Bronchial epithelial cell (primary cell): ENCODE results near the gene ELOVL5. TPM values are rescaled to one million over a fixed set of nuclear protein-coding genes. Genes with fewer than 3 reads are reported as not detected.
A peak's percentile ranks its signal among the peaks of the same experiment; 100 is the strongest.

Experiments
- DNase-seq: peaks from one replicate; pipeline ENCODE4 v3.0.0-alpha.2; 2010; ENCODE audit warnings: low read depth
- FAIRE-seq: peaks from 2 replicates; lab custom pipeline; 2011; peaks lifted over from hg19 to GRCh38; lab: Jason Lieb, UNC
- H3K27me3 ChIP-seq: 2 replicates; pipeline ENCODE4 v1.5.1; 2011; ENCODE audit warnings: low read length; ENCODE audit not compliant: control insufficient read depth, insufficient read depth
- H3K36me3 ChIP-seq: 2 replicates; pipeline ENCODE4 v1.5.1; 2011; ENCODE audit warnings: low read length; ENCODE audit not compliant: control insufficient read depth, insufficient read depth
- H3K4me3 ChIP-seq: 2 replicates; pipeline ENCODE4 v1.5.1; 2011; ENCODE audit warnings: mild to moderate bottlenecking, low read depth, low read length, control low read depth
- CTCF ChIP-seq: IDR thresholded peaks from 2 replicates; pipeline ENCODE4 v1.5.1; 2011; ENCODE audit warnings: mild to moderate bottlenecking, moderate library complexity, low read length, control low read depth, inconsistent platforms; ENCODE audit not compliant: insufficient read depth, severe bottlenecking
- total RNA-seq: library from RNA; depleted of rRNA; stranded (reverse); fragments of >200 nt; gene quantifications from 2 replicates; pipeline ENCODE4 v1.2.1, GENCODE V29; 2014

ELOVL5 gene
- total RNA-seq, 1 donor from 2014 or later, result 42.1 TPM

GRCh38 chr6:53220605-53221004 is 128.1 kb downstream of the ELOVL5 start:
- DNase-seq, result no peak
- Histone ChIP-seq H3K36me3 (no peaks in the 10 kb centered on the region), H3K4me3 (no peak overlapping the region), H3K27me3 (no peaks in the 10 kb centered on the region)
- FAIRE-seq, result peak; percentile 55
- no peak for TF ChIP-seq CTCF

Other genes starting within 250 kb of the ELOVL5 start
- gene GCM1, start 200.1 kb downstream of the ELOVL5 start, total RNA-seq, result not detected in 2 replicates
- gene GCLC, start 196.2 kb upstream of the ELOVL5 start, total RNA-seq, result 74.8 and 90.9 TPM in 2 replicates